Ramos (cell line): Measurements from ENCODE around the gene AMZ1.
"Not testable (repeated sequence)": the region's sequence is repeated elsewhere in the genome, so short reads cannot be mapped to it uniquely, and the experiment has no call there.

Source experiments
- in situ Hi-C: fragments of 300-500 bp; cut with MboI; formaldehyde crosslinking; loops from one replicate; pipeline ENCODE4 v1.14.3; 2022; ENCODE audit warnings: low sequenced_read_pairs; ENCODE audit not compliant: unreplicated experiment

The AMZ1 gene

DNA sequence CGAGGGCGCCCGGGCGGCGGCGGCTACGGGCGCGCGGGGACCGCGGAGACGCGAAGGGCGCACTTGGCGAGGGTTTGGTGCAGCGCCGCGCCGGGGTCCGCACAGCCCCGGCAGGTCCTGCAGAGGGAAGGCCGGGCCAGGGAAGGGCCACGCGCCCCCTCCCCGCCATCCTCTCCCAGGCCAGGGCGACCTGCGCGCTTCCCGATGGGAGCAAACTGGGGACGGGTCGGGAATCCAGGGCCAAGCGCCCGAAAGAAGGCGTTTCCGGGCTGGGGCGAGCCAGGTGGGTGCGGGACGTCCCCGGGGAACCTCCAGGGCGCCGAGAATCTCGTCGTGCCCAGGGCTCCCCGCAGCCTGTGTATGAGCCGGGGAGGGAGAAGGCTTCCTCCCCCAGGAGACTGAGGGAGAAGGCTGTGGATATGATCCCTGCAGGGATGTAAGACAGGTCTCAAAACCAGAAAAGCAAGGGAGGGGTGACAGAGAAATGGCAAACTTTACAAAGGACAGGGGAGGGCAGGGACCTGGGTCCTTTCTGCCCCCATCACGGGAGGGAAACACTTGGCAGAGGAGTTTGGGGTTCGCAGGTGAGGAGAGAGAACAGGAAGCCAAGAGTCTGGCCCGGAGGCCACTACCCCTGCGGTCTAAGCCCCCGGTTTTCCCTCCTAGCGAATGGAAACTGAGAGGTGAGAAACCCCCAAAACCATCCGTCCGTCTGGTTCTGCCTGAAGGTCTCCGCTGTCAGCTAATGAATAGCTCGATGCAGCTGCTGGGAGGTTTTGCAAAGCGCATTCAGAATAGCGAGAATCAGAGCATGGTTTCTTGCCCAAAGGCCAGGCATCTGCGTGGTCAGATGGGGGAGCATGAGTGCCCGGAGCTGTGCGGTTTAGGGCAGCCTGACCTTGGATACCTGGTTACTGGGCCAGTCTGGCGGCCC lies 674 bp downstream of the AMZ1 start:
- in situ Hi-C loops: loop anchor here (10.0 kb wide), 1 partner anchor 234 kb away; no protein-coding TSS in a partner anchor

DNA sequence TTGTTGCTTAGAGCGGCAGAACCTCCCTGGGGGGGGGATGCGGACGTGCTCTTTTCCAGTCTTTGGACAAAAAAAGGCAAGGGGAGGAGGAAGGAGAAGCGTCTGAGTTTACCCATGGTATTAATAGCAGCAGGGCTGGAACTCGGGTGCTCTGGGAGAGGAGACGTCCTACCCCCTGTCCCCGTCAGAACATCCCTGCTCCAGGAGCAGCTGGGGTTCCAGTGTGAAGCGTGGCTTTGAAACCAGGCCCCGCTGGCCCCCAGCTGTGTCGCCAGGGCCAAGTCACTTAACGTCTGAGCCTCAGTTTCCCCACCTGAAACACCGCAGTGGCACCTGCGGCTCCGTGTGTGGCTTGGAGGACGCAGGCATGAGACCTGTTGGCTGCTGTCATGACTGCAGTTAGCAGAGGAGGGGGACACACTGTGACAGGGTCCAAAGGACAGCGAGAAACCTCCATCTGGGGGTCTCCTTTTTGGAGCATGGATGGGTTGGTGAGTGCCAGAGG lies 1.4 kb downstream of the AMZ1 start:
- in situ Hi-C loops: loop anchor here (10.0 kb wide), 1 partner anchor 235 kb away; no protein-coding TSS in a partner anchor

DNA sequence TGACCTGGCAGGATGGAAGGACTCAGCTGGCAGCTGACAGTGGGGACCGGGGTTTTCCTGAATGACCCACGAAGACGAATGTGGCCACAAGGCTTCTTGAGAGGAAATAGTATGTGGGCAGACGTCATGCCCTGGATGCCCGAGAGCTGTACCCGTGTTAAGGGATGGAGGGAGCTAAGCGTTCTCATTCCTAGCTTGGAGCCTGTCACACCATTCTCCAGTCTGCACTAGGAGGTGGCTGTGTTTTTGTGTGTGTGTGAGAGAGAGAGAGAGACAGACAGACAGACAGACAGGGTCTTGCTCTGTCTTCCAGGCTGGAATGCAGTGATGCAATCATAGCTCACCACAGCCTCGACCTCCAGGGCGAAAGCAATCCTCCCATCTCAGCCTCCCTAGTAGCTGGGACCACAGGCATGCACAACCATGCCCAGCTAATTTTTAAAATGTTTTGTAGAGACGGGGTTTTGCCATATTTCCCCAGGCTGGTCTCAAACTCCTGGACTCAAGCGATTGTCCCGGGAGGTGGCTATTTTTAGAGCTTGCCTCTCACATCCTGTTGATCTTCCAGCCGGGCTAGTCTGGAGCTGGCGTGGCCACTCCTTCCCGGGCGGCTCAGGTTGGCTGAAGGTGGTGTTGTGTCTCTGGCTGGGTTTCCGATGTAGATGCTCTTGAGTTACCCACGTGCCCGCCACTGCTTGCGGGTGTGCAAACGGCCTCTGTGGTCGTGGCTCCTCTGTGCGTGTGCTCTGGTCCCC lies 2.1 kb downstream of the AMZ1 start:
- in situ Hi-C loops: loop anchor here (10.0 kb wide), 1 partner anchor 235 kb away; no protein-coding TSS in a partner anchor

DNA sequence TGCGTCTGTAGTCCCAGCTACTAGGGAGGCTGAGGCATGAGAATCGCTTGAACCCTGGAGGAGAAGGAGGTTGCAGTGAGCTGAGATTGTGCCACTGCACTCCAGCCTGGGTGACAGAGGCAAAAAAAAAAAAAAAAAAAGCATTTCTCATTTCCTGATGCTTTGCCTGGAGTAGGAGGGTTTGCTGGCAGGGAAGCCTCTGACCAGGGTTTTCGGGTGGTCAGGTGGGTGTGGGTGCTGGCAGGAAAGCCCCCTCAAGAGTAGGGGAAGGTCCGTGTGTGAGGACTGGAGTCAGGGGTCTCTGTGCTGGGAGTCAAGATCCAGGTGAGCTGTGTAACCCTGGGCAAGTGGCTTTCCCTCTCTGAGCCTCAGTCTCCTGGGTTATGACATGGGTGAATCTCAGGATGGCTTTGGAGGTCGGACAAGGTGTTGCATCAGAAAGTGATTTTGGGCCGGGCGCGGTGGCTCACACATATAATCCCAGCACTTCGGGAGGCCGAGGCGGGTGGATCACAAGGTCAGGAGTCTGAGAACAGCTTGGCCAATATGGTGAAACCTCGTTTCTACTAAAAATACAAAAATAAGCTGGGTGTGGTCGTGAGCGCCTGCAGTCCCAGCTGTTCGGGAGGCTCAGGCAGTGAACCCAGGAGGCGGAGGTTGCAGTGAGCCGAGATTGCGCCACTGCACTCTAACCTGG lies 3.2 kb downstream of the AMZ1 start:
- in situ Hi-C loops: no loop called here

DNA sequence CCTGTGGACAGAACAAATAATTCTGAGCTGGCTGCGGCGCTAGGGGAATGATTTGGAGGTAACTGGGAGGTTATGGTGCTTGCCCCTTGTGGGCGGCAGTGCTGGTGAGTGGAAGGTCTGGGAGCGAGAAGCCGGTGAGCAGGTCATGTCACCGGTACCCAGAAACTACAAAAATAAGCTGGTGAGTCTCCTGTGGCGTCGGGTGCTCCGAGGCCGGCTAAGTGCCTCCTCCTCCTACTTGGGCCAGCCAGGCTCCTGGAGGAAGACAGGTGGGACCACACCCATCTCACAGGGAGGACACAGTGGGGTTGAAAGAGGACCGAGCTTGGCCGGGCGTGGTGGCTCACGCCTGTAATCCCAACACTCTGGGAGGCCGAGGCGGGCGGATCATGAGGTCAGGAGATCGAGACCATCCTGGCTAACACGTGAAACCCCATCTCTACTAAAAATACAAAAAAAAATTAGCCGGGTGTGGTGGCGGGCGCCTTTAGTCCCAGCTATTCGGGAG lies 4.0 kb downstream of the AMZ1 start:
- in situ Hi-C loops: not testable (repeated sequence)

DNA sequence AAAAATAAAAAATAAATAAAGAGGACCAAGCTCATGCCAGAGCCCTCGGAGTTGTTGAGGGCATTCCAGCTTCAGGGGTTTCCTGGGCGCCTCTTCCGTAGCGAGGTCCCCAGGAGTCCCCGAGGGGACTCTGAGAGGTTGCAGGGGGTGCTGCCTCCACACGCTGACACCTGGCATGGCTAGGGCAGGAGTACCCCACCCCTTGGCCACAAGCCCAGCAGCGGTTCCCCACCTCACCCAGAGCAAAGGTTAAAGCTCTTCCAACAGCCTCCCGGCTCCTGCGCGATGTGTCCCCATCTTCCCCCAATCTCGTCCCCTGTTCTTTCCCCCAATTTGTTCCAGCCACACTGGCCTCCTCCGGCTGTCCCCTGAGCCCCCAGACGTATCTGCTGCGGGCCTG lies 4.5 kb downstream of the AMZ1 start:
- in situ Hi-C loops: no loop called here

DNA sequence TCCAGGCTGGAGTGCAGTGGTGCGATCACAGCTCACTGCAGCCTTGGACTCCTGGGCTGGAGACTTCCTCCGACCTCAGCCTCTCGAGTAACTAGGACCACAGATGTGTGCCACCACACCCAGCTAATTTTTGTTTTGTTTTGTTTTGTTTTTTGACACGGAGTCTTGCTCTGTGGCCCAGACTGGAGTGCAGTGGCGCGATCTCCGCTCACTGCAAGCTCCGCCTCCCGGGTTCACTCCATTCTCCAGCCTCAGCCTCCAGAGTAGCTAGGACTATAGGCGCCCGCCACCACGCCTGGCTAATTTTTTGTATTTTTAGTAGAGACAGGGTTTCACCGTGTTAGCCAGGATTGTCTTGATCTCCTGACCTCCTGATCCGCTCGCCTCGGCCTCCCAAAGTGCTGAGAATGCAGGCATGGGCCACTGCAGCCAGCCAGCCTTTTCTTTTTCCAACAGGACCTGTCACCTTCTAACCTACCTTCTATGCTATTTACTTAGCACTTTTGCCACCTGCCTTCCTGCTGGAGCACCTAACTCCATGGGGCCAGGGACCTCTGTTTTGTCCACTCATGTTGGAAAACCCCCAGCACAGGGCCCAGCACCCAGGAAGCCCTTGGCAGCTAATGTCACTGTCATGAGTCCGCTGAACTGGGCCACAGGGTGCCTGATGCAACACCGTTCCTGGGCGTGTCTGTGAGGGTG lies 5.6 kb downstream of the AMZ1 start:
- in situ Hi-C loops: not testable (repeated sequence)

DNA sequence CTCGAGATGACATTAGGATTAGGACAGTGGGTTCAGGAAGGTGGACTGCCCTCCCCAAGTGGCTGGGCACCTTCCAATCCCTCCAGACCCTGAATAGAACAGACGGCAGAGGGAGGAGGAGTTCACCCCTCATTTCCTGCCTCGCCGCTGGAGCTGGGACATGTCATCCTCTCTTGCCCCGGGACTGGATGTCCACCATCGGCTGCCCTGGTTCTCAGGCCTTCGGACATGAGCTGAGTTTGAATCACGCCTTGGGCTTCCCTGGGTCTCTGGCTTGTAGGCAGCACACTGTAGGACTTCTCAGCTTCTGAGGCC lies 6.1 kb downstream of the AMZ1 start:
- in situ Hi-C loops: not testable (repeated sequence)

DNA sequence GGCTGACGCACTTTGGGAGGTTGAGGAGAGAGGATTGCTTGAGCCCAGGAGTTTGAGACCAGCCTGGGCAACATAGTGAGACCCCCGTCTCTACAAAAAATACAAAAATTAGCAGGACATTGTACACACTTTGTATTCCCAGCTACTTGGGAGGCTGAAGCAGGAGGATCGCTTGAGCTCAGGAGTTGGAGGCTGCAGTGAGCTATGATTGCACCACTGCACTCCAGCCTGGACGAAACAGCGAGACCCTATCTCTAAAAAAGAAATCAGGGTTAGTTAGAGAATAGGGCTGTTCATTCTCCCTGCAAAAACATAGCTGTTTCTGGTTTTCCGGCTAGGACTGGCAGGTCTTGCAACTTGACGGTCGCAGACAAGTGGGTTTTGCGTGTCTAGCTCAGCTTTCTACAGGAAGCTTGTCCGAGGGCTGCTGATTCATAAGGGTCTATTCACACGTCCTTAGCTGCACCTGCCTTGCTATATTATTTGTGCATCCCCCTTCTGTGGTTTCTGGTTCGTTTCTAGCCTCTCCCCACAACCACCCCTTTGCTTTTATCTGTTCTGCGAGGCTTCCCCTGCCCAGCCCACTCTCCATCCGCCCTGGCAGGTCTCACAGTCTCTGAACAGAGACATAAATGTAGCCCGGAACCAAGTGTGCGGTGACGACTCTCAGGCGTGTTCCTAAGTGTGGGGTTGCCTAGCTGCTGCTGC lies 10.7 kb downstream of the AMZ1 start:
- in situ Hi-C loops: no loop called here

DNA sequence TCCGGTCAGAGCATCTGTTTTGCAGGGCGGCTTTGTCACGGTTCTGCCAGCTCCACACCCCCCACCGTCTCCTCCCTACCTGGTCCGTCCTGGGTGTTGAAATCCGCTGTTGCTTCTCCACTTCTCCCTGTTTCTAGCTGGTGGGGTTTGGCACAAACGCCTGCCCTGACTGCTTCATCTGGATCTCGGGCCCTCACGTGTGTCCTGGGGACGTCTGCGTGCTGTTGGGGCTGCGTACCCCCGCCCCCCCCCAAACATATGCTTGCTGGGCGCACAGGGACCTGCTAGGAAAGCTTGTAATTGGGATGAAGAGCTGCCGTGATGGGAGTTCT lies 11.3 kb downstream of the AMZ1 start:
- in situ Hi-C loops: no loop called here

DNA sequence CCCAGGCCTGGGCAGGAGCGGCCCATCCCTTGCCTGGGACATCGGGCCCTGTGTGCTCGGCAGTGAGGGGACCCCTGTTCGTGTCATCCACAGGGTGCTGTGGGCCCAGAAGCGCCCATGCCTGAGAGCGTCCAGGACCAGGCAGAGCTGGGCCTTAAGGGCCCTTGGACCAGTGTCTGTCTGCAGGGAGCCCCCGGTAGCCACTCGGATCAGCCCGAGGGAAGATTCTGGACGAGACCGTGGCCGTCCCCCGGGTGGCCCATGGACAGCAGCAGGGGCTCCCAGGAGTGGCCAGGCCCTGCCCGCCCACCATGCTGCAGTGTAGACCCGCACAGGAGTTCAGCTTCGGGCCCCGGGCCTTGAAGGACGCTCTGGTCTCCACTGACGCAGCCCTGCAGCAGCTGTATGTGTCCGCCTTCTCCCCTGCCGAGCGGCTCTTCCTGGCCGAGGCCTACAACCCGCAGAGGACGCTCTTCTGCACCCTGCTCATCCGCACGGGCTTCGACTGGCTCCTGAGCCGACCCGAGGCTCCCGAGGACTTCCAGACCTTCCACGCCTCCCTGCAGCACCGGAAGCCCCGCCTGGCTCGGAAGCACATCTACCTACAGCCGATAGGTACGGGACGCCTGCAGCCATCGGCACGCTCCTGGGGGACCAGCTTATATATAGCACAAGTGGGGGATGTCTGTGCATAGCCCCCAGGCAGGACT lies 12.3 kb downstream of the AMZ1 start:
- in situ Hi-C loops: no loop called here

DNA sequence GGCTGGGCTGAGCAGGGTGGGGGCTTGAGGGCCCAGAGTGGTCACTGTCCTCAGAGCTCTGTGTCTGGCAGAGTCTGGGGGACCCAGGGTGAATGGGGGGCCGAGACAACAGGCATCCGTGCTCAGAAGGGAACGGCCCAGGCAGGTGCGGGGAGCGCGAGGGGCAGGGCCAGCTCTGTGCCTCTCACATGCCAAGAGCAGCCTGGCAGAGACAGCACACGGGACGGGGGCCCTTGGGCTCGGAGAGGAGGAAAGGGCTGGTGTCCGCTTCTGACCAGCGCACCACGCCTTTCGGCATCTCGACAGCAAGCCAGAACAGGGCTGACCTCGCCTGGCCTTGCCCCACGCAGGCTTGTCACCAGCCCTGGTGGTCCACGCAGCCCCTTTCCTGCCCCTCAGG lies 13.4 kb downstream of the AMZ1 start:
- in situ Hi-C loops: no loop called here

DNA sequence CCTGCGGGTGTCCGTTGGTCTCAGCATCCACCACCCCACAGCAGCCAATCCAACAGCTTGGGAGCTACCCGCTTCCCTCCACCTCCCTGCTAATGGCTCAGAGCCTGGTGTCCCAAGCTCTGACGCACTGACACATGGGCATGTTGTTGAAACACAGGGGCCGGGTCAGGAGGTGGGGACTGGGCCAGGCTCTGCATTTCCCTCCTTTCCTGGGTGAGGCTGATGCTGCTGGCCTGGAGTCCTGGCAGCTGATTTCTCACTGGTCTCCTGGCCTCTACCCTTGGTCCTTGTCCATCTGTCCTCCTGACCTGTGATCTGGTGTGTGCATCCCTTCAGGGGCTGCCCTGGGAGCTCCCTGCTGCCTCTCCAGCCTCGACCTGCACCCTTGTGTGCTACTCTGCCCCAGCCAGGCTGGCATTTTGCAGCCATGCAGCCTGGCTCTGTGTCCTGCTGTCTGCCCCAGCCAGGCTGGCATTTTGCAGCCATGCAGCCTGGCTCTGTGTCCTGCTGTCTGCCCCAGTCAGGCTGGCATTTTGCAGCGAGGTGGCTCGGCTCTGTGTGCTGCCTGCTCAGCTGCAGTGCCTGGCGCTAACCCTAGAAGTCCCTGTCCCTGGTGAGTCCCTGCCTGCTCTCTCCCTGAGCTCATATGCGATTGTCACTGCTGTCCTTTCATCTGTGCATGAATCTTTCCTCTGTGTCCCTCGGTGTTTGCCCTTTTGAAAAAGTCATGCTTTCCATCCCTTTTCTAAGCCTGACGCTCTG lies 14.0 kb downstream of the AMZ1 start:
- in situ Hi-C loops: no loop called here

DNA sequence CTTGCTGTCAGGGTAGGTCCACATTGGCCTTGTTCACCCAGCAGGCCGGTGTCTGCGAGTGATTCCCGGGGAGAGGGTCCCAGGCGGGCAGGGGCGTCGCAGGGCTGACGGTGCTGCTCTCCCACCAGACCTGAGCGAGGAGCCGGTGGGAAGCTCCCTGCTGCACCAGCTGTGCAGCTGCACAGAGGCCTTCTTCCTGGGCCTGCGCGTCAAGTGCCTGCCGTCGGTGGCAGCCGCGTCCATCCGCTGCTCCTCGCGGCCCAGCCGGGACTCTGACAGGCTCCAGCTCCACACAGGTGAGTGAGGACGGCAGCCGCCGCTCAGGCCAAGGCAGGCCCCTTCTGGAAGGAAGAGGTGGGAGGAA lies 14.6 kb downstream of the AMZ1 start:
- in situ Hi-C loops: no loop called here

DNA sequence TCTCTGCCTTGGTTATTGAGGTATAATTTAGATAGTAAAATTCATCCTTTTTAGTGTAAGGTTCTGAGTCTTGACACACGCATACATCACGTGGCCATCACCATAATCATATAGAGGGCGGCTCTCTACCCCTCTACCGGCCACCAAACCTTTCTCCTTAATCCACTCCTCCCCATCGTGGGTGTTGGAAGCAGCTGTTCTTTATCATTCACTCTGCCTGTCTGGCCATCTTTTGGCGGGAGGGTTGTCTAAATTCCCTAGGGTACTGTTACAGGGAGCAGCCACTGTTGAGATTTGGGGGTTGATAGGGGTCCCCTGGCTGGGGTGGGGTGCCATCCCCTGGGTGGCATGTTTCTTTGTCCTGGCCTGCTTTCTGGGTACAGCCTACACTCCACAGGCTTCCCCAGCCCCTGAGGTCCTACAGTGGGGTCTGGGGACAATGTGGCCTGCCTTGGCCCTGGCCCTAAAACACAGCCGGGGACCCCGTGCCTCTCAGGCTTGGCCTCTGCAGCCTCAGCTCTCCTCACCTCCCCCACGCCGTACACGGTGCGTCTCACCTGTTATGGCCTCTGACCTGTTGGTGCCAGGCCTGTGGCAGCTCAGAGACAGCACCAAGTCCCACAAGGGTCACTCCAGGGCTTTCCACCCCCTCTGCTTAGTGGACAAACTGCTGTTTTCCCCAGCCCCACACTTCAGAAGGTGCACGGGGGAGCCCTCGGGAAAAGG lies 17.5 kb downstream of the AMZ1 start:
- in situ Hi-C loops: no loop called here

DNA sequence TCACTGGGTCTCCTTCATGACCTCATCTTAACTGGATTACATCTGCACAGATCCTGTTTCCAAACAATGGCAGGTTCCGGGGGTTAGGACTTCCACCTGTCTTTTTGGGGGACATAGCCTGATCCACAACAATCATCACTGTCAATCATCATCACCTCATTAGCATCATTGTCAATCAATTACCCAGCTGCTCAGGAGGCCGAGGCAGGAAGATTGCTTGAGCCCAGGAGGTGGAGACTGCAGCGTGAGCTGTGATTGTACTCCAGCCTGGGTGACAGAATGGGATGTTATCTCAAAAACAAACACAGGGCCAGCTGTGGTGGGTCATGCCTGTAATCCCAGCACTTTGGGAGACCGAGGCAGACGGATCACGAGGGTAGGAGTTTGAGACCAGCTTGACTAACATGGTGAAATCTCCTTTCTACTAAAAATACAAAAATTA lies 18.7 kb downstream of the AMZ1 start:
- in situ Hi-C loops: no loop called here

DNA sequence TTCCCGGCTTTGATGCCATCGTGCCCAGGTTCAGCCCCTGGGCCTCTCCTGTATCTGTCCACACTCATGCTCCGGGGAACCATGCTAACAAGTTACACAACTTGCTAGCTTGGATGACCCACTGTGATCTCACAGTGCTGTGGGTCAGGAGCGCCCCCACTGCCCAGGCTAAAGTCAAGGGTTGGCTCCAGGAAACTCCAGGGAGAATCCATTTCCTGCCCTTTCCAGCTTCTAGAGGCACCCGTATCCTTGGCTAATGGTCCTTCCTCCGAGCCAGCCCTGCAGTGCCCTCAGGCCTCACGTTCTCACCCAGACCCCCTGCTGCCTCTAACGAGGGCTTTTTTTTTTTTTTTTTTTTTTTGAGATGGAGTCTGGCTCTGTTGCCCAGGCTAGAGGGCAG lies 19.5 kb downstream of the AMZ1 start:
- in situ Hi-C loops: no loop called here
